Measurements from ENCODE around the gene GFOD2.
"Not testable (repeated sequence)": the region's sequence is repeated elsewhere in the genome, so short reads cannot be mapped to it uniquely, and the experiment has no call there.

Gene GFOD2

DNA sequence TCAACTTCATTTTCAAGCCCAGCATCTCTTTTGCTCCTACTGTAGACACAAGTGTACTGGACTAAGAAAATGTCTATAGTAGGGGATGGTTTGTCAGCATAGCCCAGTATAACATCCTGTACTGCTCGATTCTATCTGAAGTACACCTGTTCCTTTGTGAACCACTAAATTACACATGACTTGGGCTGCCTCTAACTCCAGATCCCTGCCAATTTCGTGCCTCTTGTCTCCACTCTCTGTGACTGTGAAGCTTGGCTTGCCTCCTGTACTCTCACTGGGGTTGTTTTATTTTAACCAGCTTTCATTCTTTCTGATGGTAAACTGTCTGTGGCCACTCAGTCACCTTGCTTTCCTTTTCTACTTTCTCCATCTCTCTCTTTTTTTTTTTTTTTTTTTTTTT is 24.5 kb downstream of the GFOD2 start (continued):
- TF ChIP-seq GLIS3 (CRISPR knock-in tag; IDR thresholded peaks at IDR 0.05) (no peak), ZNF70 (CRISPR knock-in tag; IDR thresholded peaks at IDR 0.05) (no peak), ZFP30 (CRISPR knock-in tag; IDR thresholded peaks at IDR 0.05) (no peak), RARB (CRISPR knock-in tag; IDR thresholded peaks at IDR 0.05) (no peak), ZC3H10 (CRISPR knock-in tag; IDR thresholded peaks at IDR 0.05) (no peak), ZNF565 (CRISPR knock-in tag; conservative IDR thresholded peaks at IDR 0.05; ENCODE audit: low read depth) (no peak), TCF4 (CRISPR knock-in tag; IDR thresholded peaks at IDR 0.05; ENCODE audit: borderline replicate concordance) (no peak), SNAI2 (CRISPR knock-in tag; IDR thresholded peaks at IDR 0.05) (no peak), PPARA (CRISPR knock-in tag; IDR thresholded peaks at IDR 0.05; ENCODE audit: borderline replicate concordance) (no peak)

GRCh38 chr16:67693517-67694285 is 25.4 kb downstream of the GFOD2 start:
- not testable (repeated sequence) for ATAC-seq

DNA sequence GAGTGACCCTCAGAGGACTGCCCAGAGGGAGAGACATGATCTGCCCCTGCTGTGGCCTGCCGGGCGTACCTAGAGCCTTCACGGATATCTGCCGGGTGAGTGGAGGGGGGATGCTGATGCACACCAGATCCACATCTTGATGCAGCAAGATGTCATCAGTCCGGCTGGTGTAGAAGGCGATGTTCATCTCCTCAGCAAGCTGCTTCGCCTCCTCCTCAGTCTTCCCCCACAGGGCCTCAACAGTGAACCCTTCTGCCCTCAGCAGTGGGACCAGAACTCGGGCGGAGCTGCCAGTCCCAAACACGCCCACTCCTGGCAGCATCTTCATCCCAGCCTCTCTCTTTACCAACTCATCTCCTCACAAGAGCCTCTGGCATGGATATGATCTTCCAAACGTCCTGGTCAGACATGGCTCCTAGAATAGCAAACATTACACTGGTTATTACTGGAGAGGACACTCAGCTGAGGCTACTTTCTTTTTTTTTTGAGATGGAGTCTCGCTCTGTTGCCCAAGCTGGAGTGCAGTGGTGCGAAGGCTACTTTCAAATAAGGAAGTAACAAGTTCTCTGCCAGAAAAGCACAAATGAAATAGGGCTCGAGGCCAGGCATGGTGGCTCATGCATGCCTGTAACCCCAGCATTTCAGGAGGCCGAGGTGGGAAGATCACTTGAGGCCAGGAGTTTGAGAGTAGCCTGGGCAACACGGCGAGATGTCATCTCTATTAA is 33.6 kb downstream of the GFOD2 start:
- ATAC-seq: no peak
- TF ChIP-seq PPARA (CRISPR knock-in tag; IDR thresholded peaks at IDR 0.05; ENCODE audit: borderline replicate concordance) (no peak), RARB (CRISPR knock-in tag; IDR thresholded peaks at IDR 0.05) (no peak), PATZ1 (CRISPR knock-in tag; IDR thresholded peaks at IDR 0.05; ENCODE audit: borderline replicate concordance) (no peak), TOX (CRISPR knock-in tag; IDR thresholded peaks at IDR 0.05; ENCODE audit: borderline replicate concordance) (no peak)
- TF ChIP-seq, protein P1, sequence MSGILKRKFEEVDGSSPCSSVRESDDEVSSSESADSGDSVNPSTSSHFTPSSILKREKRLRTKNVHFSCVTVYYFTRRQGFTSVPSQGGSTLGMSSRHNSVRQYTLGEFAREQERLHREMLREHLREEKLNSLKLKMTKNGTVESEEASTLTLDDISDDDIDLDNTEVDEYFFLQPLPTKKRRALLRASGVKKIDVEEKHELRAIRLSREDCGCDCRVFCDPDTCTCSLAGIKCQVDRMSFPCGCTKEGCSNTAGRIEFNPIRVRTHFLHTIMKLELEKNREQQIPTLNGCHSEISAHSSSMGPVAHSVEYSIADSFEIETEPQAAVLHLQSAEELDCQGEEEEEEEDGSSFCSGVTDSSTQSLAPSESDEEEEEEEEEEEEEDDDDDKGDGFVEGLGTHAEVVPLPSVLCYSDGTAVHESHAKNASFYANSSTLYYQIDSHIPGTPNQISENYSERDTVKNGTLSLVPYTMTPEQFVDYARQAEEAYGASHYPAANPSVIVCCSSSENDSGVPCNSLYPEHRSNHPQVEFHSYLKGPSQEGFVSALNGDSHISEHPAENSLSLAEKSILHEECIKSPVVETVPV (CRISPR knock-in tag; IDR thresholded peaks at IDR 0.05): no peak
- TF ChIP-seq, protein P2, sequence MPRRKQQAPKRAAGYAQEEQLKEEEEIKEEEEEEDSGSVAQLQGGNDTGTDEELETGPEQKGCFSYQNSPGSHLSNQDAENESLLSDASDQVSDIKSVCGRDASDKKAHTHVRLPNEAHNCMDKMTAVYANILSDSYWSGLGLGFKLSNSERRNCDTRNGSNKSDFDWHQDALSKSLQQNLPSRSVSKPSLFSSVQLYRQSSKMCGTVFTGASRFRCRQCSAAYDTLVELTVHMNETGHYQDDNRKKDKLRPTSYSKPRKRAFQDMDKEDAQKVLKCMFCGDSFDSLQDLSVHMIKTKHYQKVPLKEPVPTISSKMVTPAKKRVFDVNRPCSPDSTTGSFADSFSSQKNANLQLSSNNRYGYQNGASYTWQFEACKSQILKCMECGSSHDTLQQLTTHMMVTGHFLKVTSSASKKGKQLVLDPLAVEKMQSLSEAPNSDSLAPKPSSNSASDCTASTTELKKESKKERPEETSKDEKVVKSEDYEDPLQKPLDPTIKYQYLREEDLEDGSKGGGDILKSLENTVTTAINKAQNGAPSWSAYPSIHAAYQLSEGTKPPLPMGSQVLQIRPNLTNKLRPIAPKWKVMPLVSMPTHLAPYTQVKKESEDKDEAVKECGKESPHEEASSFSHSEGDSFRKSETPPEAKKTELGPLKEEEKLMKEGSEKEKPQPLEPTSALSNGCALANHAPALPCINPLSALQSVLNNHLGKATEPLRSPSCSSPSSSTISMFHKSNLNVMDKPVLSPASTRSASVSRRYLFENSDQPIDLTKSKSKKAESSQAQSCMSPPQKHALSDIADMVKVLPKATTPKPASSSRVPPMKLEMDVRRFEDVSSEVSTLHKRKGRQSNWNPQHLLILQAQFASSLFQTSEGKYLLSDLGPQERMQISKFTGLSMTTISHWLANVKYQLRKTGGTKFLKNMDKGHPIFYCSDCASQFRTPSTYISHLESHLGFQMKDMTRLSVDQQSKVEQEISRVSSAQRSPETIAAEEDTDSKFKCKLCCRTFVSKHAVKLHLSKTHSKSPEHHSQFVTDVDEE (CRISPR knock-in tag; IDR thresholded peaks at IDR 0.05): no peak
- TF ChIP-seq, protein P3, sequence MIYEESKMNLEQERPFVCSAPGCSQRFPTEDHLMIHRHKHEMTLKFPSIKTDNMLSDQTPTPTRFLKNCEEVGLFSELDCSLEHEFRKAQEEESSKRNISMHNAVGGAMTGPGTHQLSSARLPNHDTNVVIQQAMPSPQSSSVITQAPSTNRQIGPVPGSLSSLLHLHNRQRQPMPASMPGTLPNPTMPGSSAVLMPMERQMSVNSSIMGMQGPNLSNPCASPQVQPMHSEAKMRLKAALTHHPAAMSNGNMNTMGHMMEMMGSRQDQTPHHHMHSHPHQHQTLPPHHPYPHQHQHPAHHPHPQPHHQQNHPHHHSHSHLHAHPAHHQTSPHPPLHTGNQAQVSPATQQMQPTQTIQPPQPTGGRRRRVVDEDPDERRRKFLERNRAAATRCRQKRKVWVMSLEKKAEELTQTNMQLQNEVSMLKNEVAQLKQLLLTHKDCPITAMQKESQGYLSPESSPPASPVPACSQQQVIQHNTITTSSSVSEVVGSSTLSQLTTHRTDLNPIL (CRISPR knock-in tag; IDR thresholded peaks at IDR 0.05; ENCODE audit: low read depth): no peak

- TF ChIP-seq, protein P2 (CRISPR knock-in tag; IDR thresholded peaks at IDR 0.05): no peak
- no peak for TF ChIP-seq TCF4 (CRISPR knock-in tag; IDR thresholded peaks at IDR 0.05; ENCODE audit: borderline replicate concordance)
- TF ChIP-seq PPARA (CRISPR knock-in tag; IDR thresholded peaks at IDR 0.05; ENCODE audit: borderline replicate concordance): no peak
- TF ChIP-seq CSDC2 (CRISPR knock-in tag; IDR thresholded peaks at IDR 0.05): no peak
- TF ChIP-seq, protein P3 (CRISPR knock-in tag; IDR thresholded peaks at IDR 0.05; ENCODE audit: low read depth): no peak
- TF ChIP-seq ARNTL (CRISPR knock-in tag; IDR thresholded peaks at IDR 0.05; ENCODE audit: borderline replicate concordance, low read depth): no peak
- no peak for TF ChIP-seq GLIS3 (CRISPR knock-in tag; IDR thresholded peaks at IDR 0.05)
- TF ChIP-seq ZNF8 (CRISPR knock-in tag; IDR thresholded peaks at IDR 0.05): no peak
- TF ChIP-seq ISL1 (CRISPR knock-in tag; IDR thresholded peaks at IDR 0.05): no peak
- no peak for TF ChIP-seq ZFP3 (CRISPR knock-in tag; IDR thresholded peaks at IDR 0.05)
- no peak for TF ChIP-seq ZNF565 (CRISPR knock-in tag; conservative IDR thresholded peaks at IDR 0.05; ENCODE audit: low read depth)
- TF ChIP-seq TOX (CRISPR knock-in tag; IDR thresholded peaks at IDR 0.05; ENCODE audit: borderline replicate concordance): no peak
- ATAC-seq: no peak
Measured at GRCh38 chr16:67683767-67684166, 35.3 kb downstream of the GFOD2 start.

Measured in SK-N-SH treated with all-trans-retinoic acid at 6 μM for 48 hours (cell line).